Amniotic epithelial cell (primary cell): Measurements from ENCODE around the gene PCDHGC3.

Experiments used
- DNase-seq: peaks from one replicate; pipeline ENCODE4 v3.0.0-alpha.2; 2010; ENCODE audit warnings: low read depth

The PCDHGC3 gene

DNA sequence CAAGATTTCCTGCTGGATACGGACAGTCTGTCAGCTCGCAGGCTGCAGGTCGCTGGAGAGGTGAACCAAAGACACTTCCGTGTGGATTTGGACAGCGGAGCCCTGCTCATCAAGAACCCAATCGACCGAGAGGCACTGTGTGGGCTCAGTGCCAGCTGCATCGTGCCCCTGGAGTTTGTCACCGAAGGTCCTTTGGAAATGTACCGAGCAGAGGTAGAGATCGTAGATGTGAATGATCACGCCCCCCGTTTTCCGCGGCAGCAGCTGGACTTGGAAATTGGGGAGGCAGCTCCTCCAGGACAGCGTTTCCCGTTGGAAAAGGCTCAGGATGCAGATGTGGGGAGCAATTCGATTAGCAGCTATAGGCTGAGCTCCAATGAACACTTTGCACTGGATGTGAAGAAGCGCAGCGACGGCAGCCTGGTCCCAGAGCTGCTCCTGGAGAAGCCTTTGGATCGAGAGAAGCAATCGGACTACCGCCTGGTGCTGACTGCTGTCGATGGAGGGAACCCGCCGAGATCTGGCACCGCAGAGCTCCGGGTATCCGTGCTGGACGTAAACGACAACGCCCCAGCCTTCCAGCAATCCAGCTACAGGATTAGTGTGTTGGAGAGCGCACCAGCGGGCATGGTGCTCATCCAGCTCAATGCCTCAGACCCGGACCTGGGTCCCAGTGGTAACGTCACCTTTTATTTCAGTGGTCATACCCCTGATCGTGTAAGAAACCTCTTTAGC, 9.7 kb downstream of the PCDHGC3 start:
- no peak for DNase-seq

DNA sequence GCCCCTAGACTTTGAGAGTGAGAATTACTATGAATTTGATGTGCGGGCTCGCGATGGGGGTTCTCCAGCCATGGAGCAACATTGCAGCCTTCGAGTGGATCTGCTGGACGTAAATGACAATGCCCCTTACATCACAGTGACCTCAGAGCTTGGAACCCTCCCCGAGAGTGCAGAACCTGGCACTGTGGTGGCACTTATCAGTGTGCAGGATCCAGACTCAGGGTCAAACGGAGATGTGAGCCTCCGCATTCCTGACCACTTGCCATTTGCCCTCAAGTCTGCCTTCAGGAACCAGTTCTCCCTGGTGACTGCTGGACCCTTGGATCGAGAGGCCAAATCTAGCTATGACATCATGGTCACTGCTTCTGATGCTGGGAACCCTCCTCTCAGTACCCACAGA, 10.3 kb downstream of the PCDHGC3 start:
- no peak for DNase-seq

DNA sequence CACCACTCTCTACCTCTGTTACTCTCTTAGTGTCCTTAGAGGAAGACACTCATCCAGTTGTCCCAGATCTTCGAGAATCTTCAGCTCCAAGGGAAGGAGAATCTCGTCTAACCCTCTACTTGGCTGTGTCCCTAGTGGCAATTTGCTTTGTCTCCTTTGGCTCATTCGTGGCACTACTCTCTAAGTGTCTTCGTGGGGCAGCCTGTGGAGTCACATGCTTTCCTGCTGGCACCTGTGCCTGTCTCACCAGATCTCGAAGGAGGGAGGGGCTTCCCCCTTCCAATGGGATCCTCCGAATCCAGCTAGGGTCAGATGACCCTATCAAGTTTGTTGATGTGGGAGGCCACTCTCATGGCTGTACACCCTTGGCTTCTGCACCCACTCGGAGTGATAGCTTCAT, 11.4 kb downstream of the PCDHGC3 start:
- no peak for DNase-seq

DNA sequence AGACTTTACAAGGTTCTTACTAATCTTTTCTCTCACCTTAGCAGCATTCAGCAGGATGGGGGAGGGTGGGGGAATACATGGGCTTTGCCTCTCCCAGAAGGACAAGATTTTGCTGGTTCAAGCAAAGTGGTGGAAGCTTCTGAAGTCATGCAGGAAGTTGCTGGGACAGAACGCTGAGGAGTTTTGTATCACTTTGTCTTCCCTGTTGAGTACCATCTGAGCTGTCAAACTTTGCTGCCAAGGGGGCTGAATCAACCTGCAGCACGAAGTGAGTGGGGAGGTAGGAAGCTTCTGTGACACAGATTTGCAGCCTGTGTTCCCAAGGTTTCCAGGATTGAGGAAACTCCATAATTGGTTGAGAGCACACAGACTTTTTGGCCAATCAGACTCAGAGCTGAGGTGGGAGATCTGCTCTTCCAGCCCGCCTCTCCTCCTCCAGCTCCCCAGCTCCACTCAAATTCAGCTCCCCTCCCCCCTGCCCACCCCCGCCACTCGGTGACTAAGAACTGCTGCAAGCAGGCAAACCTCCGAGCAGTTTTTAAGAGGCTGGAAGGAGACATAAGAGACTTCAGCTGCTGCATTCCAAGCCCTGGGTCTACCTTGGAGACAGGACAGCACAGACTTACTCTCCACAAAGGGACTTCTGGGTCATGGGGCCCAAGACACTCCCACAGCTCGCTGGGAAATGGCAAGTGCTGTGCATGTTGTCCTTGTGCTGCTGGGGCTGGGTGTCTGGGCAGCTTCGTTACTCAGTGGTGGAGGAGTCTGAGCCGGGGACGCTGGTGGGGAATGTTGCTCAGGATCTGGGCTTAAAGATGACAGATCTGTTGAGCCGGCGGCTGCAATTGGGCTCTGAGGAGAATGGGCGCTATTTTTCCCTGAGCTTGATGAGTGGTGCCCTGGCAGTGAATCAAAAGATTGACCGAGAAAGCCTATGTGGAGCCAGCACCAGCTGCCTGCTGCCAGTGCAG, 13.1 kb downstream of the PCDHGC3 start, which contains the start of gene PCDHGC5:
TSS of gene PCDHGC5 (plus strand) at position 491 of the 971 bp plus-strand sequence. CDS start at position 651, 160 bp downstream.
- peak; percentile 49 for DNase-seq

DNA sequence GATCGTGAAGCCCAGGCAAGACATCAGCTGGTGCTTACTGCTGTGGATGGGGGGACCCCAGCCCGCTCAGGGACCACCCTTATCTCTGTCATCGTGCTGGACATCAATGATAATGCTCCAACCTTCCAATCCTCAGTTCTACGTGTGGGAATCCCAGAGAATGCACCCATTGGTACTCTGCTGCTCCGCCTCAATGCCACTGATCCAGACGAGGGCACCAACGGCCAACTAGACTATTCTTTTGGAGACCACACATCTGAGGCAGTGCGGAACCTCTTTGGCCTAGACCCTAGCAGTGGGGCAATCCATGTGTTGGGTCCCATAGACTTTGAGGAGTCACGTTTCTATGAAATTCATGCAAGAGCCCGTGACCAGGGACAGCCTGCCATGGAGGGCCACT, 14.1 kb downstream of the PCDHGC3 start:
- no peak for DNase-seq

DNA sequence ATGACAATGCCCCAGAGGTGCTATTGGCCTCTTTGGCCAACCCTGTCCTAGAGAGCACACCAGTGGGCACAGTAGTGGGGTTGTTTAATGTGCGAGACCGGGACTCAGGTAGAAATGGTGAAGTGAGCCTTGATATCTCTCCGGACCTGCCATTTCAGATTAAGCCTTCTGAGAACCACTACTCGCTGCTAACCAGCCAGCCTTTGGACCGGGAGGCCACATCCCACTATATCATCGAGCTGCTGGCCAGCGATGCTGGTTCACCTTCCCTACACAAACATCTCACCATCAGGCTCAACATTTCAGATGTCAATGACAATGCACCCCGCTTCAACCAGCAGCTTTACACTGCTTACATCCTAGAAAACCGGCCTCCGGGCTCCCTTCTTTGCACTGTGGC, 14.5 kb downstream of the PCDHGC3 start:
- DNase-seq = no peak

DNA sequence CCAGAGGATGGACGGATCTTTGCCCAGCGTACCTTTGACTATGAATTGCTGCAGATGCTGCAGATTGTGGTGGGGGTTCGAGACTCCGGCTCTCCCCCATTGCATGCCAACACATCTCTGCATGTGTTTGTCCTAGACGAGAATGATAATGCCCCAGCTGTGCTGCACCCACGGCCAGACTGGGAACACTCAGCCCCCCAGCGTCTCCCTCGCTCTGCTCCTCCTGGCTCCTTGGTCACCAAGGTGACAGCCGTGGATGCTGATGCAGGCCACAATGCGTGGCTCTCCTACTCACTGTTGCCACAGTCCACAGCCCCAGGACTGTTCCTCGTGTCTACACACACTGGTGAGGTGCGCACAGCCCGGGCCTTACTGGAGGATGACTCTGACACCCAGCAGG, 15.0 kb downstream of the PCDHGC3 start:
- DNase-seq = no peak

DNA sequence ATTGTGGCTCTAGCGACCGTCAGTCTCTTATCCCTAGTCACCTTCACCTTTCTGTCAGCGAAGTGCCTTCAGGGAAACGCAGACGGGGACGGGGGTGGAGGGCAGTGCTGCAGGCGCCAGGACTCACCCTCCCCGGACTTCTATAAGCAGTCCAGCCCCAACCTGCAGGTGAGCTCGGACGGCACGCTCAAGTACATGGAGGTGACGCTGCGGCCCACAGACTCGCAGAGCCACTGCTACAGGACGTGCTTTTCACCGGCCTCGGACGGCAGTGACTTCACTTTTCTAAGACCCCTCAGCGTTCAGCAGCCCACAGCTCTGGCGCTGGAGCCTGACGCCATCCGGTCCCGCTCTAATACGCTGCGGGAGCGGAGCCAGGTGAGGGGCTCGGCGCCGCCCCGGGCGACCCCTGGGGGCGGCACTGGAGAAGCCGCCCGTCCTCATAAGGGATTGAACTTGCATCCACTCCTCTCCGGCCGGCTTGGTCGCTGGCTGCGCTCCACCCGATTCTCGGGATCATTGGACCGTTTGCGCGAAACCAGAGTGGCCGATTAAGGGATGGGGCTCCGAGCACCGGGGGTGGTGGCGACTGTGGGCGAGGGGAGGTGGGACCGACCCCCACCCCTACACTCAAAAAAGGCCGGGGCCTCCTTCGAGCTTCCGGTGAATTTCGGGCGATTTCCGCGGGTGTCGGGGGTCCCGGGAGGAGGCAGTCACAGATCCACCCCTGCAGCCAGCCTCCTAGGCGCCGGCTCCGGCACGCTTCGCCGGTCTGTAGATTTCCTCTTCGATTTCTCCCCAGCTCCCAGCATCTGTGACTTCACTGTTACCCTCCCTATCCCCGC, 15.8 kb downstream of the PCDHGC3 start:
- DNase-seq = no peak

DNA sequence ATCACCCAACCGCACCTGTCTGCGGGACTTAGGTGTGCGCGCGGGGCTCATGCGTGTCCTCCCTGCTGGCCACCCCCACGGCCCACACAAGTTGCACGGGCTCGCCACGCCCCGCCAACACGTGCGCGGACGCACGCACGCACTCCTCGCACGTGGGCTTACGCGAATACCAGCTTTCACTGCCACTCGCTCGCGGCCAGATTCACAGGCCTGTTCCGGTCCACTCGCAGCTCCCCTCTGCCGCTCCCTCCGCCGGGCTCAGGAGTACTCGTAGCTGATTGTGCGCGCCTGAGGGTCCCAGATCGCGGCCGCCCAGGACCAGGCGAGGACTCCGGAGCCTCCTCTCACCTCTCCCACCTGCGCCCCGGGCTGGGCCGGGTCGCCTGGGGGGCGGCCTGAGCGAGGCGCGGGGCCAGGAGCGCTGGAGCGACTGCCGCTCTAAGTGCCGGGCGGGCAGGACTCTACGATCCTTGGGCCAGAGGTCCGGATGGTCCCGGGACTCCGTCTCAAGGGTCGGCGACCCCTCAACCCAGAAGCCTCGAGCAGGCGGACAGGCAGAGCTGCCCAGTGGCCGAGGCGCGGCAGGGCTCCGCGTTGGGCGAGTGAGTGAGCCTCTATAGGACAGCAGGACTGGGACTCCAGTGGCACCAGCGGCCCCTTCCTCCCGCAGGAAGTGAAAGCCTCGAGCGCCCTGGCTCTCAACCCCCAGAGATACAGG, 16.6 kb downstream of the PCDHGC3 start:
- DNase-seq = no peak

DNA sequence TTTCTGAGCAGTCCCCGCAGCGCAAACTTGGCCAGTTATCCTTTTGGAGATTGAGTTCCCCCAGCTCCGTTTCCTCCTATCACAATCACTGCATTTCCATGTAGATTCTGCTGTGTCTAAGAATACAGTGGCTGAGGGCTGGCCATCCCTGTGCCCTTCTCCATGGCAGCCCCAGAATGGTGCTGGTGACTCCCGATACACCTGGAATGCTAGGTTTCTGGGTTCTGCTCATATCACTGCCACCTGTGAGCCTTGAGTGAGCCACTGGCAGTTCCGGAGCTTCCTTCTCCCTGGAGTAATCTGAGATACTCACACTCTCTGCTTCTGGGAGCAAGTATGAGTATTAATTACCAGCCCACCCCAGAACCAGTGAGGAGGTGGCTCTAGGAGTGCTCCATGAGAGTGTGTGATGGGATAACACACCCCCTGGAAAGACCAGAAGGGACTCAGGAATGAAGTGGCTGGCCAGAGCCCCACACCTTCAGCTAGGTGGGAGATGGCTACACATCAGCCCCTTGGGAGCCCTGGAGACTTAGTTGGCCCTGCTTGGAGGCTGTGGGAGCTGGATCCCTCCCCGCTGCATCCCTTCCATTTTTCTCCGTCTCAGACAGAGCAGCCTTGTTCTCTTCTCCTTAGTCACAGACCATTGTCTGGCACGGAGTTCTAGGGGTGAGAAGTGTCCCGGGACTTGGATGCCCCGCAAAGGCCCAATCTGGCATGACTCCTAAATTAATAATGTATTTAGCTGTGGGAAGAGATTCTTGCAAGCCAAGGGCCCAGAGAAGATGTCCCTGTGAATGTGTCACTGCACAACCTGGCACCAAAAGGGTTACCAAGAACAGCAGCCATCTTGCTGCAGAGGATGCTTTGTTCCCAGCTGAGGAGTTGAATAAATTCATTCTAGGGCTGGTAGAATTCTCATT, 18.0 kb downstream of the PCDHGC3 start:
- no peak for DNase-seq

DNA sequence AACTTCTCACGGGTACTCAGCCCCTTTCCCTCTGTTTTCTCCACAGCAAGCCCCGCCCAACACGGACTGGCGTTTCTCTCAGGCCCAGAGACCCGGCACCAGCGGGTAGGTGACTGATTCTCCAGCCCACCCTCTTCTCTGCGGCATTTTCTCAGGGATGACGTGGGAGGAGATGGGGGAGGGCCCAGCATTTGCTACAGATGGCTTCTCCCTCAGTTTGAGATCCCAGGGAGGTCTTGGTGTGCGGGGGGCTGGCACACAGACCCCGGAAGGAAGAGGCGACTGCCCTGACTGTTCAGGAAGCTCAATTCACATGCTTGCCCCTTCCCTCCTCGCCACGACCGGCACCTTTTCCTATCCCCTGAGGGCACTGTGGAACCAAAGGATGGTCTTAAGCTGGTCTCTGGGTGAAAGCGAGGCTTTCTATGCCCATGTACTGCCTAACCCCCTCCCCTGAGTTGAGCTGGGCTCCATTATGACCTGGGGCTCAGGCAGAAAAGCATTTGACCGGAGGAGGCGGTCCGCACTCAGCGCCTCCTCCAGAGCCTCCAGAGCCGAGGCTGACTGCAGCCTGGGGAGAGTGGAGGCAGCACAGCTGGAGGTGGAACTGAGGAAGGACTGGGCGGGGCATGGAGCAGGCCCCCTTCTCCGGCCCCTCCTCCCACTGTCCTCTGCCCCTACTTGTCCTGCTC, 19.1 kb downstream of the PCDHGC3 start:
- DNase-seq = no peak

DNA sequence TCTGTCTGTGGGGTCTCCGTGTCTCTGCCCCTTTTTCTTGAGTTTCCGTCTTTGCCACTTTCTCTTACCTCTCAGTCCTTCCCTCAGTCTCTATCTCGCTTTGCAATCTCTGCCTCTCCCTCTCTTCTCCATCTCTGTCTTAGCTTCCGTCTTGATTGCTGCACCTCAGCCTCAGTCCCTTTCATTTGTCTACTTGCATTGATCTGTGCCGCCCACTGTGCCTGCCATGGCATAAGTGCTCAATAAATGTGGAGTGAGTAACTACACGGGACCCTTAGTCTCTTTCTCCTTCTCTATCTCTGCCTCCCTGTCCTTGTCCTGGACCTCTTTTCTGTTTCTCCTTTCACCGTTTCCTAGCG, 19.7 kb downstream of the PCDHGC3 start:
- DNase-seq = no peak

DNA sequence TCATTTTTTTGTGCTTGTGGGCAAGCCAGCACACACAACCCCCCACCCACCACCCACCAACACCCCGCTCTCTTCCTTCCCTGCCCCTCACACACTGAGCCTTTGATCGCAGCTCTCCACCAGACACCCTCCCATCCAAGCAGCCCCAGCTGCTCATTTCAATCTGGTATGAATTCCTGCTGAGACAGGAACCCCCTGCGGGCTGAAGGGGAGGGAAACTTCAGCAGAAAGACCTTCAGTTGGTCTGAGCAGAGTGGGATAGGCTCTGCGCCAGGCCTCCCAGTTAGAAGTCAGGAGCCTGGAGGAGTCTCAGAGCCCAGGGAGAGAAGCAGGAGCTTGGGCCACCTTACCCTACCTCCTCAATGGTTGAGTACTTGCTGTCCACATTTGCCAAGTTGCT, 20.3 kb downstream of the PCDHGC3 start:
- no peak for DNase-seq

DNA sequence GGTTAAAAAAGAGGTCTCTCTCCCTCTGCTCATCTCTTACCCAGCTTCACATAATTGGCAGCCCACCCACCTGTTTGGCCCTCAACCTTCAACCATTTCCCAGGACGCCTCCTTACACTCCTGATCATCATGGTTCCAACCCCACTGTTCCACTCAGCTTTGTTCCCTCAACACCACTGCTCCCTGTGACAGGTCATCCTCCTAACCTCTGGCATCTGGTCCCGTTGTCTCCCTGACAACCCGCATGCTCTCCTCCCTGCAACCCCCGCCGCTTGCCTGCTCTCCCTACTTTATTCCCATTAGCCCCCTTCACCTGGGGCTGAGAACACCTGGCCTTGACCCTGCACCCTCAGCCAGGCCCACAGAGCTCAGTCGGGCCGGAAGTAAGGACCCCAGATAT, 26.0 kb downstream of the PCDHGC3 start:
- no peak for DNase-seq

DNA sequence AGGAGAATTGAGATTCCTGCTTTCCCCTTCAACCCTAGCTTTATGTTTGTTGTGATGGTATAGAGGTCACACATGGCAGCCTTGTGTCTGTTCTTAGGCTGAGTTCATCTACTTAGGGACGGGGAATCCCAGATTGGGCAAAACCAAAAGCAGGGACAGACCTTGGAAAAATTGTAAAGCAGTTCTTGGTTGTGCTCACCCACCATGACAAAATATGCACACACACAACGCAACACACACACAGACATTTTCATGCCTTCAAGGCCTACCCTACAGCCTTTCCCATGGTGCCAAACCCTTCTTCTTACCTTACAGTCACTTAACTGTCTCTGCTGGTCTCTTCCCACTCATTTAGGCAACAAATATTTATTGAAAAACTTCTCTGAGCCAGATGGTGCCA, 27.9 kb downstream of the PCDHGC3 start:
- no peak for DNase-seq

DNA sequence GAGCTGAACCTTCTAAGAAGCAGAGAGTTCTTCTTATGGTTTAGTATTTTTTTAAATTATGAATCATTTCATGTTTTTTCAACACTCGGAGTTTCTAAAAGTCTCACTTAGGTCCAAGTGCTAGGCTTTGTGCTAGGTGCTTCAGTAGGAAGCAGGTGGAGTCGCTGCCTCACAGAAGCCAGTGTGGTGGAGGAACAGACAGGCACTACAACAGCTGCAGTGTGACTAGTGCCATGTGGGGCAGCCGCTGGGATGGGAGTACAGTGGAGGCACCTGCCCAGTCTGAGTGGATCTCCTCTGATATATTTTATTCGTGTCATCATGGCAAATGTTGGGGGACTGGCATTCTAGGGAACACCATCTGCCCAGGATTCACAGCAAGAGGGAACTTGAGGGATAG, 28.4 kb downstream of the PCDHGC3 start:
- no peak for DNase-seq

DNA sequence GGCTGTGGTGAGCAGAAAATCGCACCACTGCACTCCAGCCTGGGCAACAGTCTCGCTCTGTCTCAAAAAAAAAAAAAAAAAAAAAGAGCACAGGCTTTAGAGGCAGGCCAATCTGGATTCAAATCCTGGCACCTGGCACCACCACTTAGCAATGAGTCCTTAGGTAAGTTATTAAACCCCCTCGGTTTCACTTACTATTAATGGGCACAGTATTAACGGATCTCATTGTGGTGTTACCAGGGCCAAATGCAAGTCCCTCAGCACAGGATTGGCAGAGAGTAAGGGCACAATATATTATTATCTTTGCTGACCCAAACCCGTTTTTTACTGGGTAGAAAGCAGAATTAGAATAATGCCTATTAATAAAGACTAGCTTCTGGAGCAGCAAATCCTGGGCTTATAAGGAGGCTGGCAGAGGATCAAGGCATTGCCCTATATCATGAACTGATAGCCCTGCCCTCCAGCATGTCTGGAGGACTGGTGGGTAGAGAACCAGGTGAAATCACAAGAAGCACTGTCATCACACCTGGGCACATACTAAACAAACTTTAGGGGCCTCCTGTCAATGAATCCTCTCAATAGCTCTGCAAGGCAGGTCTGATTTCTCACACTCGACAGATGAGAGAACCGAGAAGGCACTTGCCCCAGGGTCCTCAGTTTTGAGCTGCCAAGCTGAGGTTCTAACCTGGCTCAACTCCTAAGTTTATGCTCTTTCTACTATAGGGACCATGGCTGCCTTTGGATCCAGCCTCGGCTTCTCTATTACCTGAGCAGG, 30.8 kb downstream of the PCDHGC3 start:
- no peak for DNase-seq

DNA sequence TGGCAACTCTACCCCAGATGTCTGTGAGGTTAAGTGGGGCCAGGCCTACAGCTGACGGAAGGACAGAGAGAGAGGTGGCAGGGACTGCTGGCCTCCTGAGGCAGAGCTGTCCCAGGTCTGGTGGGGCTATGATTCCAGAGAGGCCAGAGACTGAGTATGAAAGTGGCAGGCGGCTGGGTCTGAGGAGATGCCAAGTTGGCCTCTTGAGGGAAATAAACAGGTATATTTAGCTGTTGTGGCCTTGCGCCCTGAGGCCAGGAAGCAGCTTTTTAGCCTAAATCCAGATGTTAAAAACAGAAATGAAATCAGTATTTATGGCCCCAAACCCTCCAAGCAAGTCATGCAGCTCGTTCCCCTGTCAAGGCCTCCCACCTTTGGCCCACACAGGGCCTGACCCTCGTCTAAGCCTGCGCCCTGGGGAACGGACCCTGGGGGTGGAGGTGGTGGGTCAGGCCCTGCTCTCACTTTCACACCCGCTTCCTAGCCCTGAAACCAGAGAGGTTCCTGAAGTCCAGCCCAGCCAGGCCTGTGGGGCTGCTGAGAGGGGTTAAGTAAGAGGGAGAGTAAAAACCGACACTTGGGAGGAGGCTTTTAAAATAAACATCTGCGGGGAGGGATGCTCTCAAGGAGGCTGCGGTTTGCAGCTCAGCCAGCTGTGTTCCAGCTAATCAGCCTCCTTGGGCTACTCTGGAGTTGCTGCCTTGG, 31.8 kb downstream of the PCDHGC3 start:
- DNase-seq = peak; percentile 89

DNA sequence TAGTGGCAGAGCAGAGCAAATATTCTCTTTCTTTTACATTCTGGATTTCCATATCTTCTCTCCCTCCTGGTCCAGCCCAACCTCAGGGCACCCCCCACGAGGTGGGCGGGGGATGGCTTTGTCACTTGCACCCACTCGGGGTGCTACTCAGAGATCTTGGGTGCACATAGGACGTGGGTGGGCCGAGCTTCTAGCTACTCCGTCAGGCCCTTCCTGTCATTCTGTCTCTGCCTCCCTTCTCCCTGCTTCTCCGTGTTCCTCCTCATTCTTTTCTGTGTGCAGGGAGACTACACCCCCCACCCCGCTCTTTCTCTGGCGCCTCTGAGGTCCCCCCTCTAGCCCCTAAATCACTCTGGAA, 32.7 kb downstream of the PCDHGC3 start:
- peak; percentile 28 for DNase-seq
